Cortex of kidney (tissue), 1 donor: ENCODE measurements around the gene MEGF6.

Experiments used
- DNase-seq: peaks from one replicate; lab custom pipeline; 2025; lab: John Stamatoyannopoulos, UW

MEGF6 gene

GRCh38 chr1:3540876-3541275, 70.4 kb downstream of the MEGF6 start:
- DNase-seq: no peak

- DNase-seq: no peak
These were observed 71.4 kb downstream of the MEGF6 start for GRCh38 chr1:3539707-3540425.

GRCh38 chr1:3537359-3537758, 73.9 kb downstream of the MEGF6 start:
- DNase-seq: no peak

GRCh38 chr1:3536420-3537195, 74.7 kb downstream of the MEGF6 start:
- DNase-seq: no peak

- DNase-seq: no peak
These were observed 75.6 kb downstream of the MEGF6 start for GRCh38 chr1:3535732-3536131.

- no peak for DNase-seq
These were observed 76.3 kb downstream of the MEGF6 start for GRCh38 chr1:3534803-3535637.

- DNase-seq: no peak
These were observed 78.0 kb downstream of the MEGF6 start for GRCh38 chr1:3533067-3534048.

GRCh38 chr1:3531928-3532327, 79.4 kb downstream of the MEGF6 start:
- no peak for DNase-seq

- DNase-seq: no peak
These were observed 80.1 kb downstream of the MEGF6 start for GRCh38 chr1:3530926-3531818.

GRCh38 chr1:3530086-3530925, 81.0 kb downstream of the MEGF6 start:
- DNase-seq: no peak

GRCh38 chr1:3529099-3529729, 82.1 kb downstream of the MEGF6 start:
- no peak for DNase-seq

- DNase-seq: no peak
These were observed 83.5 kb downstream of the MEGF6 start for GRCh38 chr1:3527774-3528173.

- DNase-seq: no peak
These were observed 85.5 kb downstream of the MEGF6 start for GRCh38 chr1:3525551-3526482.

GRCh38 chr1:3524556-3525203, 86.6 kb downstream of the MEGF6 start:
- DNase-seq: no peak

- DNase-seq: no peak
These were observed 87.3 kb downstream of the MEGF6 start for GRCh38 chr1:3523980-3524379.

GRCh38 chr1:3522564-3523265, 88.6 kb downstream of the MEGF6 start:
- no peak for DNase-seq

- no peak for DNase-seq
These were observed 89.2 kb downstream of the MEGF6 start for GRCh38 chr1:3522112-3522511.
